ENCODE measurements around the gene TBC1D1.

TBC1D1 gene

DNA sequence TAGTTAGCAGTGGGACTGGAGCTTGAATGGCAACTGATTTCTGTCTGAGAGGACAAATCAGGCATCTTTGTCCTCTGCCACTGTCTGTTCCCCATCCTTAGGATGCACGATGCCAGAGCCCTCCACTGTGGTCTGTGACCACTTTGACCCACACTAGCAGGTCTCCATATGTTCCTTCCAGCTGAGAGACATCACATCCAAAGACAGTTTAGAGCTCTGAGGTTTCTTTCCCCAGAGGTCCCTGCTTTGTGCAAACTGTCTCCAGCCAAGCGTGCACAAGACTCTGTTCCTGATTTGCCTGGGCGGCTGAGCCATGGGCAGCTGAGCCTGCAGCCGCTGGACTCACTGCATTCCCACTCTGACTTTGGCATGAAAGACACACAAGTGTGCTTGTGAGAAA is 167.3 kb downstream of the TBC1D1 start:
- no peak for DNase-seq

DNA sequence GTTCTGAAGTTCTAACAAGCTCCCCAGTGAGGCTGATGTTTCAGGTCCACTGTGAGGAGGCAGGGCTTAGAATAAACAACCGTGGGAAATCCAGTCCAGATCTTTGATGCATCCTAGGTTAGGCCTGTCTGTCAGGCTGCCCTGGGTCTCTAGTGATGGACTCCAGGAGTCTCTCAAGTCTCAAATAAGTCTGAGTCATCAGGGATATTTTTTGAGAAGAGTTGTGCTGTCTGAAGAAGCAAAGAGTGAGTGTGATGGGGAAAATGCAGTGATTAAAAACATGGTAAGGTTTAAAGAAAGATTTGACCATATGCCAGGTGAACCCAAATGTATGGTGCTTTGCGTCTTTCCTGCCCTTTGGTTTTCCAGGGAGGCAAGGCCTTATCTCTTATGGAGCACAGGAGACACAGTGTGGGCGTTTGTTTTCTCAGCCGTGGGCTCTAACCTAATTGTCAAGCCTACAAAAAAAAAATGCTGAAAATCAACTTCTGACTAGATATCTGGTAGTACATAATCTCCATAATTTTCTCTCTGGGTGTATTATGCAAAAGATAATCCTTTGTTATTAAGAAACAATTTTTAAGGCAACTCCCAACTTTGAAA is 170.0 kb downstream of the TBC1D1 start:
- no peak for DNase-seq

DNA sequence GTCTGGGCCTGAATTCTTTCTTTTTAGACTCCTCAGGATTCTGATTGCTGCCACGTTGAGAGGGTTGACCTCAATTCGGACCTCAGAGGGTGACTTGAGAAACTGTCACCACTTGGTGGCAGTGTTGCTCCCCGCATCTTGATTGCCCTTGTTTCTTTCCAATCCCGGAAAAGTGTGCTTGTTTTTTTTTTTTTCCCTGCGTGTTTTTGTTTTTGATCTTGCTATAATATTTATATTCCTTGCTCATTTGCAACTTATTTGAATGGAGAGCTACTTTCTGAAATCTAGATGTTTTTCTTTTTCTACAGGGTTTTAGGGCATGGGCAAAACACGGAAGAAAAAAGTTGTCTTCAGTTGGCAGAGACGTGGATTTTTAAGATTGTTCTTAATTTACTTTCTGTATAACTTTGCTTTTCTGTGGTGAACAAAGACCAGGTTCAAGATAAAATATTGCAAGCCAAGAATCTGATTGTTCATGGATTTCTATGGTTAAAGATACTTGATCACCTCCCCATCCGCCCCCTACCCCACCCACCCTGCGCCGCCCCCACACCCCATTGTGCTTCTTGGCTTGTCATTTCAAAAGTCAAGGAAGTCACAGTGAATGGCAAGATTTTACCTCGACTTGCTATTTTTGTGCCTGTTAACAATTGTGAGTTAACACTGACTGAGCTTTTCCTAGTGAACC is 171.3 kb downstream of the TBC1D1 start:
- DNase-seq = peak; percentile 45 to 58

- DNase-seq = no peak
Measured at GRCh38 chr4:38062776-38063097, 171.9 kb downstream of the TBC1D1 start.

DNA sequence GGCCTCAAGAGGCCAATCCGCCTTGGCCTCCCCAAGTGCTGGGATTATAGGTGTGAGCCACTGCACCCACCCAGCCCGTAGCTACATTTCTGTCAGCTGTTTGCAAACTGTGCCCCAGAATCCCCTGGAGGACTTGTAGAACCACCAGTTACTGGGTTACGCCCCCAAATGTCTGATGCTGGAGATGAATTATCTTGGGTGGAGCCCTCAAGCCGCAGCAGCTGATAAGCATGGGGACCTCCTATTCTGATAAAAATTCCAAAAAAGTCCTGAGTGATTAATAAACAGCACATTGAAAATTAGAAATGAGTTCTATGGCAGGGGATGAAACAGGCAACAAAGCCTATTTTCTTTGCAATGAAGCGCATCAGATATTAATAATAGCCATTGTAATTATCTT is 174.3 kb downstream of the TBC1D1 start:
- DNase-seq = no peak

DNA sequence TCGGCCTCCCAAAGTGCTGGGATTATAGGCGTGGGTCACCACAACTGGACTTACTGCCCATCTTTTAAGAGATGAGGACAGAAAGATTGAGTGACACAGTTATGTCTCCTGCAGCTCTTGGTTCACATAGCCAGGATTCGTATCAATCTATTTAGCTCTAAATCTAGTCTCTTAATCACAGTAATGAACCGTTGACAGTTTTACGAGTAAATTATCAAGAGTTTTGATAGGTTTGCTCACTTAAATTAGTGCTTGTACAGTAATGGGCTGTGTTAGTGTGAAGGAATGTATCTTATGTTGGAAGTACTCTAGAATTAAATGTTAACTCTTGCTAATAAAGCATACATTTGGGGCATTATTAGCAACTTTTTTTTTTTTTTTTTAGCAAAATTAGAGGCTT is 175.0 kb downstream of the TBC1D1 start:
- DNase-seq = no peak

DNA sequence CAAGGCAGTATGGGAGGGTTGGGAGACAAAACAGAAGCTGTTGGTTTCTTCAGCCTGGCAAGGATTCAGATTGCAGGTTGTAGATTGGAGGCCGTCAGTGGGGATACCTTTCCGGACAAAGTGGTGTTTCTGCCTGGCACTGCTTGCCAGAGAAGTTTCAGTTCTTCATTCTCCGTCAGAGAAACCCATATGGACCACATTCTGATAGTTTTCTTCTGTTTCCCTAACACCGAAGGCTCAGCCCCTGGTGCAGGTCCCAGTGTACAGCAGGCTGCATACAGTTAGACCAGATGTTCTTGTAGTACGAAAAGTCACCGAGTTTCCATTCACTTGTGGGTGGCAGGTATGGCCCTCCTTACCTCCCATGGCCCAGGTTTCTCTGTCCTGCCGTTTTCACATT is 176.6 kb downstream of the TBC1D1 start:
- DNase-seq = no peak

- no peak for DNase-seq
Measured at GRCh38 chr4:38068107-38068506, 177.2 kb downstream of the TBC1D1 start.

- no peak for DNase-seq
Measured at GRCh38 chr4:38069271-38069760, 178.4 kb downstream of the TBC1D1 start.

DNA sequence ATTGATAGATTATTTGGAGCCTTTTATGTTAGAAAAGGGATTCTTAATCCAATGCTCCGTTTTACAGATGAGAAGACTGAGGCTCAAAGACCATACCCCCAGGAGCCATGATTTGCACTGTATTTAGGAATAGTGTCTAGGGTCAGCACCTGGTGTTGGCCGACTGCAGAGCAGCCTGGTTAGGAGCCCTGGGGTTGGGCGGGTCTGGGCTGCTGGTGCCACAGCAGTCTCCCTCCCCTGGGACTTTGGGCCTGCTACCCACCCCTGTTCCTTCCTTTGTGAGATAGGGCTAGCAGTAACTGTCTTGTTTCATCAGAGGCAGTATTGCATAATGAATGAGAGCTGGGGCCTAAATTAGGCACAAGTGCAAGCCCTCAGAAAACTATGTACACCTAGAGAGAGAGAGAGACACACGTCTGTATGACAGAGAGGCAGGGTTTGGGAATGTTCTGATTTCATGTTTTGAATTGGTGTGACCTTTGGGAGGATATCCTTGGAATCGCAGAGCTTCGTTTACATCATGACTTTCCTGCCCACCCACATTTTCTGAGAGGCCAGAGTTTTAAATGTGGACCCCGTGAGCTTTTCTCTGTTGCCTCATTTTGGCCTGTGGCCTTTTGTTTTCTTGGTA is 181.0 kb downstream of the TBC1D1 start:
- DNase-seq = peak; percentile 71 to 75

- no peak for DNase-seq
Measured at GRCh38 chr4:38072578-38072977, 181.7 kb downstream of the TBC1D1 start.

- no peak for DNase-seq
Measured at GRCh38 chr4:38073596-38074234, 182.8 kb downstream of the TBC1D1 start.

DNA sequence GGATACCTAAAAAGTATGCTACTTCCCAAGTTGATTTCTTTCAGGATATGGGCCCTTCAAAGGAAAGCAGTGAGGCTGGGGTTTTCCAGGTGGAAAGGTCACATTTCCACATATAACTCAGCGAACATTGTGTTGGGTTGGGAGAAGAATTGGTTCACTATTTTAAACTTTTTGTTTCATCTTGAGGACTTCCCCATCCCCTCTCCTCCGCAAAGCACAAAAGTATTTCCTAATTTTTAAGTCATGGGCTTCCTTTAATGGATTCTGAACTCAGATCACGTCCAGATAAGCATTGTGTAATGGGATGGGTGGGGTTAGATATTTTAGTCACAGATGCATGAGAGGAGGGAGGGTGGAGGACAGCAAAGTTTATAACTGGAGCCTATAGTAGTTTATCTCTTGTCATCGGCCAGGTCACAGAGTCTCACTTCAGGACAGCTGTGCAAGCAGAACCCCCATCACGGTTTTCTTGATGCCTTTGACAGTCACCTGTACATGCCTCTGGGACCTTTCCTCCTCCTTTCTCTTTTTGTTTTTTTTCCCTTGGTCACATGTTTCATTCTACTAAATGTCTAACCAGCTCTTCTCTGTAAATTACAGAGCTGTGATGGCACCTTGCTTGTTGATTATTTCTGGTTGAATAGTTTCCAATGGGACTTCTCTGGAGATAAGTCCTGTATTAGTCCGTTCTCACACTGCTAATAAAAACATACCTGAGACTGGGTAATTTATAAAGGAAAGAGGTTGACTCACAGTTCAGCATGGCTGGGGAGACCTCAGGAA is 184.7 kb downstream of the TBC1D1 start:
- DNase-seq = peak; percentile 92 to 94

- no peak for DNase-seq
Measured at GRCh38 chr4:38076153-38076669, 185.3 kb downstream of the TBC1D1 start.

DNA sequence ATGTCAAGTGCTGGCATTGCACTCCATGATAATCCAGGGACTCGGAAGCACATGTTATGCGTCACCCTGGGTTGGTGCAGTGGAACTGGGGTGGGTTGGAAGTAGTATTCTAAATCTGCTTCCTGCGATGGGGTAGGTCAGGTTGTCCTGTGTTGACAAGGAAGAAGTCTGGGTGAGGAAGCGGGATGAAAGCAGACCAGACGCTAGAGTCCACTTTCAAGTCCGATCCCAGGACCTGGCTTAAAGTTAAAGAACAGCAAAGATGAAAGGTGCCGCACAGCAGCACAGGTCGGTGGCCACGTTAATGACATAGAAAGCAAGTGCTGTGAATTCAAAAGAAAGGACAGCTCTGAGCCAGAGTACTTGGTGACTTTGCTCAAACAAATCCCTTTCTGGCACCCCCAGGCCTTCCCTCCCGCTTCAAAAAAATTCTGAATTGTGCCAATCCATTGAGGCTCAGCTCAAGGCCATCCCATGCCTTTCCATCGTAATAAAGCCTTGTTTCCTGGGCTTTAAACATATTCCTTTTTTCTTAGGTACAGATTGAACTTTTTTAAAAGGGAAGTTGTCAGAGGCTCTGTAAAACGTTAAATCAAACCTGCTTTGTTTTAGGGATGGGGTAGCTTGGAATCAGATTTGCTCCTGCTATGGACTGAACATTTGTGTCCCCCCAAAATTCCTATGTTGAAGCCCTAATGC is 187.1 kb downstream of the TBC1D1 start:
- DNase-seq = no peak

- DNase-seq = no peak
Measured at GRCh38 chr4:38078590-38079421, 187.9 kb downstream of the TBC1D1 start.

GRCh38 chr4:38080061-38080974 is 189.4 kb downstream of the TBC1D1 start:
- no peak for DNase-seq

DNA sequence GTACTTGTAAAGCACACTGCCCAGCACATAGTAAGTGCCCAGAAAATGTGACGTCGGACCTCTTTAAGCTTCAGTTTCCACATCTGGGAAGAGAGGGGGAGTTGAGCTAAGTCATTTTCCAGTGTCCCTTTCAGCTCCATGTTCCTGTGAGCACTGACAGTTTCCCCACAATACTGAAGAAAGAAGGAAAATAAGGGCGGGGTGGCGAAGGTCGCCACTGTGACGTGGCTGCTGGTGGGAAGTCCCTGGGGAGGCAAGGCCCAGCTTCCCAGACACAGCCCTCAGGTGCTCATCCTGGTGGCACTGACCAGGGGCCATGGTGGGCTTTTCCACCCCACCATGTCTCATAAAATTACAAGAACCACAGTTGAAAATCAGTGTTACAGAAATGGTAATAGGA is 191.1 kb downstream of the TBC1D1 start:
- DNase-seq = no peak

DNA sequence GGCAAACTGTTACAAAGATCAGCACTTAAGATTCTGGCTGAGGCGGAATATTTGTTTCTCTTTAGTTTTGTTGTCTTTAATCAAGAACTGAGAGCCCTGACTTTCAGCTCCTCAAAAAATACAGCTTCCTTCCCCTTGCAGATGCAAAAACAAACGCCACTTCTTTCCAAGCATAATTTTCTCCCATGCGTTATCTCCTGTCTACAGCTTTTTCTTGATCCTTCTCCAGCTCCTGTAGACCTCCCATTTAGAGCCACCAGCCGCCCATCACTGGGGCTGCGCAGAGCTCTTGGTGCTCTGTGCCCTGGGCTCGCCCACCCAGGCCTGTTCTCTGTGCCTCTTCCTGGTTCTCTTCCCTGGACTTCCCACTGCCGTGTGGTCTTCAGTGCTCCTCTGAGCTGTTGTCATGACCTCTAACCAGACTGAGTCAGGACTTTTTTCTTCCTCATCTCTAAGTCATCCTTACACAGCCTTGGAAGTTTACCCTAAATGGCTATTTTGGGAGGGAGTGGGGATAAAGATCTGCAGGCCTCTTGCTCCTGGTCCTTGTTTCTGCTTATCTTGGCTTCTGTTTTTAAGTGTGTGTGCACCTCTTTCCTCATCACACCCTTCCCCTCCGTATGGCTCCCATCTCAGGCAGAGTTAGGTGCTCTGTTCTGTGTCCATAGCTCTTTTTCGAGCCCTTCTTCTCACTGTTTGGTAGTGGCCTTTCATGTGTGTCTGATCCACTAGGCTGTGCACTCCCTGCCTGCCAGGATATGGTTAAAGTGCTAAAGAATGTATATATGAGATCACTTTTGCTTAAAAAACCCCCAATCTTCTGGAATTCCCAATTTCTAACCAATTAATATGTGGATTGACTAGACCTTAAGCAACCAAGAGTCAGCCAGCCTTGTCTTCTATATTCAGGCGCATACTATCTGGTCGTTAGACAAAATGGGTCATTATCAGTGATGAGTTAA is 191.8 kb downstream of the TBC1D1 start:
- no peak for DNase-seq
